ENCODE measurements around the gene KLHDC7B. TPM values are rescaled to one million over a fixed set of nuclear protein-coding genes. Genes with fewer than 3 reads are reported as not detected.

Gene KLHDC7B
- total and polyA plus RNA-seq, 9 donors: 0.04 to 0.13 (median 0.10) TPM; not detected in 2

- WGBS, 3 donors: 15 to 23% (median 17%) methylated on average over 12 to 21 of the region's 21 CpGs
- TF ChIP-seq CTCF (IDR thresholded peaks at IDR 0.05) (peak in 1 of 3 donors; percentile 13), POLR2A (IDR thresholded peaks at IDR 0.05) (no peak)
- H3K27me3 ChIP-seq: no peaks in the 10 kb centered on the region
These were observed 38.9 kb upstream of the KLHDC7B start for GRCh38 chr22:50506611-50507420.

DNA sequence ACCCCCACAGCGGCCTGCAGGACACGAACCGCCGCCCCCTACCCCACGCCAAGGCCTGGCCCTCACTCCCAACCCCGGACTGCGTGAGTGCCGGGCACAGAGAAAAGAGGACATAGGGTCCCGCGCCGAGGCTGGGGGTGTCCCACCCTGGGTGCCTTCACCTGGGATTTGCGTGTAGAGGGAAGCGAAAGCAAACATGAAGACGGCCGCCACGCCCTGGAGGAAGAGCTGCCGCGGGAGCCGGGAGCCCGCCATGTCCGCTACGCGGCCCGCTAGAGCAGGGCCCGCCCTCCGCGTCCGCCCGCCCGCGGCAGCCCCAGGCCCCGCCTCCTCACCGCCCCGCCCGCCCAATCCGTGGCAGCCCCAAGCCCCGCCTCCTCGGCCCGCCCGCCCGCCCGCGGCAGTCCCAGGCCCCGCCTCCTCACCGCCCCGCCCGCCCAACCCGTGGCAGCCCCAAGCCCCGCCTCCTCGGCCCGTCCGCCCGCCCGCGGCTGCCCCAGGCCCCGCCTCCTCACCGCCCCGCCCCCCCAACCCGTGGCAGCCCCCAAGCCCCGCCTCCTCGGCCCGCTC, 38.2 kb upstream of the KLHDC7B start, which contains the start of gene LMF2:
Gene LMF2 (minus strand): TSS at position 282 of the 570 bp plus-strand sequence. CDS start 27 bp downstream, at position 255.
- Histone ChIP-seq H3K27me3 (no peaks in the 10 kb centered on the region), H3K9me3 (no peaks in the 10 kb centered on the region), H3K4me1 (ENCODE audit: insufficient read depth) (peaks cover 13% of the 10 kb centered on the region), H3K27ac (peak within 1 kb of the TSS; percentile 61 to 94), H3K36me3 (no peaks in the 10 kb centered on the region), H3K4me3 (peak within 1 kb of the TSS; percentile 81)
- TF ChIP-seq CTCF (IDR thresholded peaks at IDR 0.05): no peak
- TF ChIP-seq POLR2A (IDR thresholded peaks at IDR 0.05): peak; percentile 48
- DNase-seq: peak; percentile 91 to 96 (median 94)
- intact Hi-C loops (cut with DNase I): loop anchor here in 1 of 4 donors (10.0 kb wide), 1 partner anchor 263 kb away; the partner anchor contains the start of gene TUBGCP6
- 1 to 3% (median 1%) methylated on average over 16 to 58 of the region's 62 CpGs for whole genome bisulfite sequencing, 3 donors

More at GRCh38 chr22:50506611-50507420, 38.9 kb upstream of the KLHDC7B start:
- H3K36me3 ChIP-seq: no peaks in the 10 kb centered on the region
- no peaks in the 10 kb centered on the region for H3K9me3 ChIP-seq
- H3K4me1 ChIP-seq (ENCODE audit: insufficient read depth): peaks cover 13% of the 10 kb centered on the region
- peak in 4 of 5 donors; percentile 55 to 74 (median 70) for DNase-seq
- H3K27ac ChIP-seq: peak overlapping the region in 1 of 2 donors; percentile 74
- H3K4me3 ChIP-seq: peak overlapping the region; percentile 81
- intact Hi-C loops (cut with DNase I): loop anchor here in 1 of 4 donors (10.0 kb wide), 1 partner anchor 262 kb away; the partner anchor contains the start of gene TUBGCP6

DNA sequence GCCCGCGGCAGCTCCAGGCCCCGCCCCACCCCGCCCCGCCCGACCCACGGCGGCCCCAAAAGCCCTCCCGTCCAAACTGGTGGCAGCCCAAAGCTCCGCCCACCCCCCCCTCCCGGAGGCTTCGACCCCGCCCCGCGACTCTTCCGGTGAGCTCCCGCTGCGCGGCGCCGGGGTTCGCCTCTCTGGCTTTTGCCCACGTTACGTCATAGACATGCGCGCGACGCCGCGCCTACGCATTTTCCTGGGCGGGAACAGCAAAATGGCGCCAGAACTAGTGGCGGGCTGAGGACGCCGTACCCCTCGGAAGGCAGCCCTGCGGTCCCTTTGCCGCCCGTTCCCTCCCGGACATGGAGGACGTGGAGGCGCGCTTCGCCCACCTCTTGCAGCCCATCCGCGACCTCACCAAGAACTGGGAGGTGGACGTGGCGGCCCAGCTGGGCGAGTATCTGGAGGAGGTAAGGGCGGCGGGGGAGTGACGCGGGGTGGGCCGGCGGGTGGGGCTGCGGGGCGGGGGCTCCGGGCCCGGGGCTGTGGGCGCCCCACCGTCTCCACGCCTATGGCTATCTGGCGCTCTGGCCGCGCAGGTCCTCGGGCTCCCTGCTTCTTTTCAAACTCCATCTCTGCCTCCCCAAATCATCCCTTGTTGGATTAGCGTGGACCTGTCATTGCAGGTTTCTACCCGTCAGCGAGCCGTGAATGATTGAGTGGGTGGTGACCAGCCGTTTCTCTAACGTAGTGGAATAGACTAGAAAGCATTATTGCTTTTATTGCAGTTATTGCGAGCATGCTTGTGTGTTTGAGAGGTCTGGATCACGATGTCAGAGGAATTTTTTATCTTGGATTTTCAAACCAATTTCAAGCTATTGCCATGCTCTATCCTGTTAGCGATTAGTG, 37.5 kb upstream of the KLHDC7B start, which contains the start of gene NCAPH2:
Gene NCAPH2 (plus strand): TSS at position 234 of the 894 bp plus-strand sequence. CDS start 114 bp downstream, at position 348.
- WGBS, 3 donors: 0% methylated on average over 52 to 76 of the region's 76 CpGs
- H3K27me3 ChIP-seq: no peaks in the 10 kb centered on the region
- H3K4me3 ChIP-seq: peak within 1 kb of the TSS; percentile 81
- H3K36me3 ChIP-seq: no peaks in the 10 kb centered on the region
- DNase-seq: peak; percentile 95 to 98 (median 97)
- TF ChIP-seq POLR2A (IDR thresholded peaks at IDR 0.05): peak; percentile 94
- no peak for TF ChIP-seq EP300 (IDR thresholded peaks at IDR 0.05)
- peak in 2 of 3 donors; percentile 19 to 40 for TF ChIP-seq CTCF (IDR thresholded peaks at IDR 0.05)
- intact Hi-C loops (cut with DNase I): loop anchor here in 1 of 4 donors (10.0 kb wide), 1 partner anchor 263 kb away; the partner anchor contains the start of gene TUBGCP6
- peak within 1 kb of the TSS; percentile 61 to 94 for H3K27ac ChIP-seq
- H3K4me1 ChIP-seq (ENCODE audit: insufficient read depth): peaks cover 13% of the 10 kb centered on the region
- no peaks in the 10 kb centered on the region for H3K9me3 ChIP-seq
